SIG-M5 treated with dmso at 0.1 percent for 504 hours (cell line): ENCODE data around the gene TMPRSS4.

Experiments used
- DNase-seq: peaks from one replicate; lab custom pipeline; 2025; ENCODE audit not compliant: unreplicated experiment; lab: John Stamatoyannopoulos, UW

The TMPRSS4 gene

DNA sequence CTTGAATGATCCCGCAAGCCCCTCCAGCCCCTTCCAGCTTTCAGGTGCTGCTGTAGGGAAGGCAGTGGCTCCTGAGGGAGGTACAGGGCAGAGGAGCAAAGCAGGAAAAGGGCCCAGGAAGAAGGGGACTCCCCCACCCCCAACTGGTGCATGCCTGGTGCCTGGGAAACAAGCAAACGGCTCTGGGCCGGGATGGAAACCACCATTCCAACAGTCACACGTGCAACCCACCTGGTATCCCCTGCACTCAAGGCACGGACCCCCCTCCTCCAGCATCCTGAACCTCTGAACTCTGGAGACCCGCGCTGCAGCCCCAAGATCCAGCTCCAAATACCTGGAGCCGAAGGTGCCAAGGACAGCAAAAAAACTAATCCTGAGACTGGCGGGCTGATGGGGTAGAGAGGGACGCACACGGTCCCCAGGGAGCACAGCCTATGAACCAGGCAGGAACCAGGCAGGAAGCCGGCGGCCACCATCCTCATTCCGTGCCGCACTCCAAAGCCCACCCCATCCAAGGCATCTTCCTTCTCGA, 75.2 kb downstream of the TMPRSS4 start:
- no peak for DNase-seq

DNA sequence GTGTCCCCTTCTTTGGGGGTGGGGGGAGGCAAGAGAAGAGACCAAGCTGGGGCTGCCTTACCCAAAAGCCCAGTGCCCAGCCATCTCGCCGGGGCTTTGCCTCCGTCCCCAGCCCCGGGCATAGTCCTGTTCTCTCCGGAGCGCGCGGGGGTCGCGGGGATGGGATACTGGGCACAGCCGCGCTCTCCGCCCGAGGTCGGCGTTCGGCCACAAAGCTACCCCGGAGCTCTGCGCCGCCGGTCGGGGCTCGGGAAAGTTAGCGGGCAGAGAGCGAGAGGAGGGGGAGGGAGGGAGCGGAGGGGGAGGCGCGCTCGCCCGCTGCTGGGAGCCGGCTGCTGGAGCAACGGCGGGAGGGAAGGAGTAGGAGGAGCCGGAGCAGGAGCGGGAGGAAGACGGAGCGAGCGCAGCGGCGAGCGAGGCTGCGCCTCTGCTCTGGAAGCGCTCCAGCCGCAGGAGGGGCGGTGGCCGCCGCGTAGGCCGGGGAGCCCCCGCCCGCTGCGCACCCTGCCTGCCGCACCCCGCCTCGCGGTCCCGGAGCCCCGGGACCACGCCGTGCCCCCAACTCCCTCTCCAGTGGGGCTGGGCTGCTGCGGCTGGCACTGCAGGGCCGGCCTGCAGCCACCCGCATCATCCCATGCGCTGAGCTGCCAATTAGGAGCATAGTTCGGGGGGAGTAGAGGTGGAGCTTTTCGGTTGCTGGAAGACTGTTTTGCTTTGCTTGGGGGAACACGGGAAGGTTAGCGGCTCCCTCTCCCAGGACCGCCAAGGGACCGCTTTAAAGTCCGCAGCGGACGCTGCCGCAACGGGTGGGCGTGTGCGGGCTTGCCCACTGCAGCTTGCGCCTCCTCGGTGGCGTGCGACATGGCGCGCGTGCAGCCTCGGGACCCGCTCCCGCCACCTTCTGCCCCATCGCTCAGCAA, 75.9 kb downstream of the TMPRSS4 start, which contains the start of gene SCN4B:
TSS of gene SCN4B (minus strand) at position 272 of the 920 bp plus-strand sequence. CDS start at position 122, 150 bp downstream.
- DNase-seq = peak; percentile 12

GRCh38 chr11:118153516-118153915, 76.6 kb downstream of the TMPRSS4 start:
- DNase-seq = no peak

DNA sequence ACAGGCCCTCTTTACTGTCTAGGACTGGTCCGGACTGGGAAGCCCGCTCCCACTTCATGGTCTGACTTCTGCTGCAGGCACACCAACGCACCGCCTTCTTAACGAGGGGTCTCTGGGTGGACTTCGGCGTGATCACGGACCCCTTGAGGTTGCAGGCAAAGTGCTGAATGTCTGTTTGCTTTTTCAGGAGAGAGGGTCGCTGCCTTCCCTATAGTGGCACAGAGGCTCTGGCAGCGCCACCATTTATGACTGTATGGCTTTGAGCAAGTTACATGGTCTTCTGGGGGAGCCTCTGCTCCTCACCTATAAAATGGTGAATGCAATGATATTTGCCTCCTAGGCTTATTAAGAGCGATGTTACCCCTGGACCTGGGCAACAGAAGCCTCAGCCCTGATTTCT, 77.1 kb downstream of the TMPRSS4 start:
- DNase-seq = no peak

DNA sequence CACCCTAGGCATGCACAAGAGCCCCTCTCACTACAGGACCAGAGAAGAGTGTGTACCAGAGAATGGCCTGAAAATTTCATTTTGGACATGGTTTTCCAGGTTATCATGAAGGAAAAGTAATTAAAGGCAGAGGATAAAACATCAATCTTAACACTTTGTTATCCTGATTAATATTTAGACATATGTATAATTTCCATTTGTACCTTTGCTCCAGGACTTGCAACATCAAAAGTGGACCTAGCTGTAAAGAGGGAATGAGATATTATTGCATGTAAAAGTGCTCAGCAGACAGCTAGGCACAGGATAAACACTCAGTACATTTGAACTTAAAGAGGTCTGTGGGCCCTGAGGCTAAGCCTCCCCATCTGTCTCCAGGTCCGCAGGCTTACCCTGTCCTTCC, 77.8 kb downstream of the TMPRSS4 start:
- no peak for DNase-seq

- DNase-seq = no peak
Measured at GRCh38 chr11:118155776-118156530, 79.1 kb downstream of the TMPRSS4 start.

- DNase-seq = peak; percentile 9
Measured at GRCh38 chr11:118156531-118157185, 79.8 kb downstream of the TMPRSS4 start.

- DNase-seq = no peak
Measured at GRCh38 chr11:118157186-118157895, 80.5 kb downstream of the TMPRSS4 start.

DNA sequence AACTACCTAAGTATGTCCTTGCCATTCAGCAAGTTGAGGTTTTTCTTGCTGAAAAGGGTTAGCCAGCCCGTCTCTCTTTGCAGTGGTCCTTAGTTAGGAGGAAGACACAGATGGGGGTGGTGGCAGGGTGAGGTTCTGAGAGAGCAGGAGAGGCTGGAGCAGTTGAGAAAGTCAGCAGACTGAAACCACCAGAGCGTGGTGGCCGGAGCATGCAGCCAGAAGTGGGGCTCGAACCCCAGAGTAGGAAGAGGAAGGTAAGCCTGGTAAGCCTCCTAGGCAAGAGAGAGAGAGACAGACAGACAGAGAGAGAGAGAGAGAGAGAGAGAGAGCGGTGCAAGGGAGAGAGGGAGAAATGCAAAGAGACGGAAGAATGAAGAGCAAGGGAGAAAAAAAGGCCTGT, 84.9 kb downstream of the TMPRSS4 start:
- DNase-seq = no peak

GRCh38 chr11:118162846-118163245, 86.0 kb downstream of the TMPRSS4 start:
- no peak for DNase-seq

GRCh38 chr11:118163494-118163893, 86.6 kb downstream of the TMPRSS4 start:
- no peak for DNase-seq

DNA sequence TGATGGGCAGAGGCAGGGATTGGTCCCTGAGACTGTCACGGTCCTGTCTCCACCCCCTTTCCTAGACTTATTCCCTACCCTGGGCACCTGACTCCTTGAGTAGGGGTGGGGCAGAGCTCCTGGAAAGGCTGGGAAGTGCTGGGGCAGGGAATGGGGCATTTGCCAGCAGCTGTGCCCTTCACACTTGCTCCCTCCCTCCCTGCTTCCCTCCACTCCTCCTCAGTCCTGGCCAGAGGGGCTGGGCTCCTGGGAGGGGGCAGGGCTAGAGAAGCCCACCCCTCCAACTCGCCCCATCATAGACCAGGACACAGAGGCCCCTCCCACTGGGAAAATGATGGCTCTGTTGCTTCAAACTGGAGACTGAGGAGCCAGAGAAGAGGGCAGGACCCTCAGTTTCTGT, 88.0 kb downstream of the TMPRSS4 start:
- DNase-seq = no peak

DNA sequence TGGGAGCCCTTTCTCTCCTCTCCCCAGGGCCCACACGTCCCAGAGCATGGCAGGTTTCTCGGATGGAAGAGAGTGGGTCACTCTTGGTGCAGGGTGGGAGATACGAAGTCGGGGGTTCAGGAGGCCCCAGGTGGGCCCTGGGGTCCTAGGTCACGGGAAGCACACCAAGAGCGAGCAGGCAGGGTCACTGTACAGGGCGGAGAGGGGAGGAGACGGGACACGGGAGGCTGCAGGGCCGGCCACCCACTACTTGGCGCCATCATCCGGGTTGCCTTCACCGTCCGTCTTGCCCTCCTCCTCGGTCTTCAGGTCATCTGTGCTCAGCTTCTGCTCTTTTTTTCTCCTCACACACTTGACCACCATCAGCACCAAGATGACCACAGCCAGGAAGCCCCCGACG, 89.8 kb downstream of the TMPRSS4 start:
- no peak for DNase-seq

DNA sequence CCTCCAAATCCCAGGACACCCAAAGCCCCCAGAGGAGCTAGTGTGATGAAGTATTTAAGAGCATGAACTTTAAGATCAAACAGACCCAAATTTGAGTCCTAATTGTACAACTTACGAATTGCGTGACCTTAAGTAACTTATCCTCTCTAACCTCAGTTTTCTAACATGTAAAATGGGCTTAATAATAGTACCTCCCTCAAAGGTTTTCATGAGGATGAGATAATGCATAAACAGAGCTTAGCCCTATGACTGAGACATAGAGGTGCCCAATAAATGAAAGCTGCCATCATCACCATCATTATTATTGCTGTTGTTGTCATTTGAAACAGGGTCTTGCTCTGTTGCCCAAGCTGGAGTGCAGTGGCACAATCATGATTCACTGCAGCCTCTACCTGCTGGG, 90.4 kb downstream of the TMPRSS4 start:
- DNase-seq = no peak

- no peak for DNase-seq
Measured at GRCh38 chr11:118167906-118168305, 91.0 kb downstream of the TMPRSS4 start.

GRCh38 chr11:118168316-118168715, 91.4 kb downstream of the TMPRSS4 start:
- DNase-seq = no peak

GRCh38 chr11:118168751-118169150, 91.9 kb downstream of the TMPRSS4 start:
- DNase-seq = no peak

DNA sequence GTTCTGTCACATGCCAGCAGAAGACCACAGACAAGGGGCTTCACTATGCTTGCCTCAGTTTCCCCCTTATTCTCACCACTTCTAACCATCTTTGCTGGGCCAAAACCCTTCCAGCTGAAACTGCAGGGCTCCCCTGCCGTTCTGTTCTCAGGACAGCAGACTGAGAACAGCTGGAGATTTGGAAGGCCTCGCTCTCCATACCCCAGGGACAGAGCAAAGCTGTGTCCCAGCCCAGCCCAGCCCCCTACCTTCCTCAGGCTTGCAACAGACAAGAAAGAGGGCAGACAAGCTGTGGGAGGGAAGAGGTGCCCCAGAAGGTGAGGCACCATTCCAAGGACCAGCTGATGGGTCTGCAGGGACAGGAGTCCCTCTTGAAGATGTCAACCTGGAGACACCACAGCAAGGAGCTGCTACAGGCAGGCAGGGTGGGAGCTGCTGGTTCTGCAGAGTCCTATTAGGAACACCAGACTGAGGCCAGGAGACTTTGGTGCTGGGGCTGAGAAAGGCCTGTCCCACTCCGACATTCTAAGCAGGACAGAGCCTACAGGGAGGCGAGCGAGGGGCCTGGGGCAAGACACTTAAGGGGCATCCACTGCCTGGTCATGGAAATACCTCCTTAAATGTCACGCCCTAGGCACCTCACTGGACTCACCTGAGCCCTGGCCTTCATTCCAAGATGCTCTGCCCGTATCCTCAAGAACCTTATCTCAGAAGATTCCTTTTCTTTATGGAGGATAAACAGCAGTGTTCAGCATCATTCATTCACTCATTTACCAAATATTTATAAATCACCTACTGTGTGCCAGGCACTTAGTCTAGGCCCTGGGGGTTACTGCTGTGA, 92.6 kb downstream of the TMPRSS4 start:
- no peak for DNase-seq

DNA sequence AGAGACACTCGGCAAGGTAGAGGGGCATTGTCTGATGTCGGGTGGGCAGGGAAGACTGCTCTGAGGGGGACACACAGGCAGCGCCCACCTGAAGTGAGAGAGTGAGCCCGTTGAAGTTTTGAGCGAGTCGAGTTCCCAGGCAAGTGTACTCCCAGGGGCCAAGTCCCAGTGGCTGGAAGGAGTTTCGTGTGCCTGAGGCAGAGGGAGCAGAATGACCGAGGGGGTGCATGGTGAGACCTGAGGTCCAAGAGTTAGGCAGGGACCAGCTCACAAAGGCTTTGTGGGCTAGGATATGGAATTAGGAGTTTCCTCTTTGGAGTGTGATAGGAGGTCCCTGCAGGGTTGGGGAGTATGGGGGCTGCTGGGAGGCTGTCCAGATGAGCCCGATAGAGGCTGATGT, 93.4 kb downstream of the TMPRSS4 start:
- DNase-seq = no peak

DNA sequence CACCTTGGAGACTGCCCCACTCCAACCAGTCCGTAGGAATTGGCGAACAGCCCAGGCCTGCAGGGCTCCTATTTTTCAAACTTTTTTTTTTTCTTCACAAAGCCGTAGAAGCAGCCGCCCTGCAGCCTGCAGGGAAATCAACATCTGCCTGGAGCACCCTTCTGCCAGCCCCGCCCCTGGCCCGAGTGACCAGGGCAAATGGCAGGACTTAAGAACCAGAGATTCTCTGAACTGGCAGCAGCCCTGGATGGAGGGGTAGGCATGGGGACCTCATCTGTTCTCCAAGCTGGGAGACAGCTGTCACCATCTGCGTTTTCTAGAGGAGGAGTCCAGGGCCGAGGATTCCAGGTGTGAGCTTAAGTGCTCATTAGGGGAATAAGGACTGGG, 94.0 kb downstream of the TMPRSS4 start:
- DNase-seq = no peak
